CD8-positive, alpha-beta memory T cell (primary cell): Measurements from ENCODE around the gene KLHDC7B. TPM values are rescaled to one million over a fixed set of nuclear protein-coding genes. Genes with fewer than 3 reads are reported as not detected.
"Not testable (repeated sequence)": the region's sequence is repeated elsewhere in the genome, so short reads cannot be mapped to it uniquely, and the experiment has no call there.

Experiments used
- CTCF ChIA-PET: fragments of 350-600 bp; sonication (Branson Sonifier 250); formaldehyde crosslinking; loops from one replicate; lab custom pipeline; 2021; ENCODE audit warnings: antibody characterized with exemption; lab: Charles Lee
- POLR2A ChIA-PET: fragments of 350-600 bp; sonication (Branson Sonifier 250); formaldehyde crosslinking; loops from one replicate; lab custom pipeline; 2021; ENCODE audit warnings: antibody characterized with exemption; lab: Charles Lee
- DNase-seq, 5 donors: peaks; one replicate each; pipeline versions ENCODE4 v3.0.0 to v3.0.0-alpha.2; 2020 to 2022; ENCODE audit warnings: mixed read lengths in 1 of 5
- H3K27ac ChIP-seq: one replicate; pipeline ENCODE4 v1.7.0; 2013; ENCODE audit warnings: low read depth, mild to moderate bottlenecking, low read length, moderate library complexity
- H3K27me3 ChIP-seq: 2 replicates; pipeline ENCODE4 v1.7.0; 2013; ENCODE audit warnings: low read length, mild to moderate bottlenecking; ENCODE audit not compliant: insufficient read depth, poor library complexity, severe bottlenecking
- H3K36me3 ChIP-seq: 2 replicates; pipeline ENCODE4 v1.7.0; 2013; ENCODE audit warnings: mild to moderate bottlenecking, low read length, moderate library complexity; ENCODE audit not compliant: insufficient read depth
- H3K4me1 ChIP-seq: 2 replicates; pipeline ENCODE4 v1.7.0; 2013; ENCODE audit warnings: mild to moderate bottlenecking, low read length, moderate library complexity; ENCODE audit not compliant: insufficient read depth
- H3K4me3 ChIP-seq: 2 replicates; pipeline ENCODE4 v1.7.0; 2013; ENCODE audit warnings: mild to moderate bottlenecking, low read length
- H3K9me3 ChIP-seq: 2 replicates; pipeline ENCODE4 v1.7.0; 2013; ENCODE audit warnings: mild to moderate bottlenecking, low read length
- H3K27ac Mint-ChIP-seq, 8 donors: one replicate each; pipeline ENCODE4 v1.8.0; 2020 to 2021; ENCODE audit warnings: mixed read lengths in 8 of 8, mild to moderate bottlenecking in 6 of 8, inconsistent platforms in 3 of 8, moderate library complexity in 3 of 8
- H3K27me3 Mint-ChIP-seq, 2 donors: one replicate each; pipeline ENCODE4 v1.8.0; 2020 to 2021; ENCODE audit warnings: mixed read lengths in 2 of 2, mild to moderate bottlenecking in 1 of 2, moderate library complexity in 1 of 2
- H3K36me3 Mint-ChIP-seq, 3 donors: one replicate each; pipeline ENCODE4 v1.8.0; 2020 to 2021; ENCODE audit warnings: mixed read lengths in 3 of 3, inconsistent platforms in 1 of 3, mild to moderate bottlenecking in 1 of 3
- H3K4me1 Mint-ChIP-seq, 3 donors: one replicate each; pipeline ENCODE4 v1.8.0; 2020 to 2021; ENCODE audit warnings: mixed read lengths in 3 of 3, inconsistent platforms in 1 of 3, mild to moderate bottlenecking in 1 of 3
- H3K4me3 Mint-ChIP-seq, 7 donors: one replicate each; pipeline ENCODE4 v1.8.0; 2020 to 2021; ENCODE audit warnings: mixed read lengths in 7 of 7, mild to moderate bottlenecking in 6 of 7, moderate library complexity in 4 of 7, inconsistent platforms in 2 of 7
- H3K9me3 Mint-ChIP-seq, 5 donors: one replicate each; pipeline ENCODE4 v1.8.0; 2020 to 2022; ENCODE audit warnings: mixed read lengths in 5 of 5, mild to moderate bottlenecking in 3 of 5, moderate library complexity in 2 of 5, inconsistent platforms in 1 of 5
- polyA plus RNA-seq: library from polyadenylated mRNA; unstranded; fragments of 300-500 nt; fragmentation: Illumina TruSeq; gene quantifications from one replicate; pipeline ENCODE4 v1.2.3, GENCODE V29; 2021
- total RNA-seq, 2 experiments: library from RNA; stranded (reverse); gene quantifications; one replicate each; pipeline ENCODE4 v1.2.3, GENCODE V29; 2021

The KLHDC7B gene
- total and polyA plus RNA-seq, 3 experiments from 2014 or later, result 5.1 to 8.1 (median 6.2) TPM

DNA sequence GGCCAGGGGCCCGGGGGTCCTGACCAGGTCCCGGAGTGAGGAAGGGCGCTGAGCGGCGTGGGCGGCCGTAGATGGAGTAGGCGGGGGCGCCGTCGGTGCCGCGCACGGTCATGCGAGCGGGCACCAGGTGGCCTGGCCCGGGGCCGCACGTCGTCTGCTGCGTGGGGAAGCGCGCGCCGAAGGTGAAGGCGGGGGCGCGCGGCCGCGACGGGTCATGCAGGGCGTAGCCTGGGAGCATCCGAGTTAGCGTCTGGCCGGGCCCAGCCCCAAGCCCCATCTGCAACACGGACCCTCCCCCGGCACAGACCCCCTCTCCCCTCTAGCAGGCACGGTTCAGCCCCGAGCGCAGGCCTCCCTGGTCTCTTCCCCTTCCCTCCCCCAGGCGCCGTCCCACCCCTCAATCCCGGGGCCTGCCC lies 14.1 kb upstream of the KLHDC7B start:
- Mint-ChIP-seq H3K4me3 (peak overlapping the region; percentile 90 to 94 (median 92)), H3K27me3 (no peaks in the 10 kb centered on the region), H3K27ac (peak overlapping the region; percentile 96 to 99 (median 98)), H3K4me1 (peaks cover 22 to 34% (median 26%) of the 10 kb centered on the region in 3 donors), H3K9me3 (no peaks in the 10 kb centered on the region), H3K36me3 (peaks cover 0 to 1% (median 0%) of the 10 kb centered on the region in 3 donors)
- no peaks in the 10 kb centered on the region for H3K36me3 ChIP-seq
- peaks cover 20% of the 10 kb centered on the region for H3K4me1 ChIP-seq
- H3K27me3 ChIP-seq, result no peaks in the 10 kb centered on the region
- H3K27ac ChIP-seq, result peak overlapping the region; percentile 92
- peak overlapping the region; percentile 84 for H3K4me3 ChIP-seq
- H3K9me3 ChIP-seq, result no peaks in the 10 kb centered on the region
- ChIA-PET POLR2A (interaction anchor here (0.9 to 1.7 kb wide), 4 partner anchors 13 to 89 kb away, joined by 3 to 8 read pairs (median 5); partner anchors contain the start of gene SYCE3), CTCF (interaction anchor here (1.1 to 1.5 kb wide), 2 partner anchors 9 to 16 kb away, joined by 3 read pairs; no protein-coding TSS in a partner anchor)
- peak in 4 of 5 donors; percentile 49 to 79 (median 55) for DNase-seq

DNA sequence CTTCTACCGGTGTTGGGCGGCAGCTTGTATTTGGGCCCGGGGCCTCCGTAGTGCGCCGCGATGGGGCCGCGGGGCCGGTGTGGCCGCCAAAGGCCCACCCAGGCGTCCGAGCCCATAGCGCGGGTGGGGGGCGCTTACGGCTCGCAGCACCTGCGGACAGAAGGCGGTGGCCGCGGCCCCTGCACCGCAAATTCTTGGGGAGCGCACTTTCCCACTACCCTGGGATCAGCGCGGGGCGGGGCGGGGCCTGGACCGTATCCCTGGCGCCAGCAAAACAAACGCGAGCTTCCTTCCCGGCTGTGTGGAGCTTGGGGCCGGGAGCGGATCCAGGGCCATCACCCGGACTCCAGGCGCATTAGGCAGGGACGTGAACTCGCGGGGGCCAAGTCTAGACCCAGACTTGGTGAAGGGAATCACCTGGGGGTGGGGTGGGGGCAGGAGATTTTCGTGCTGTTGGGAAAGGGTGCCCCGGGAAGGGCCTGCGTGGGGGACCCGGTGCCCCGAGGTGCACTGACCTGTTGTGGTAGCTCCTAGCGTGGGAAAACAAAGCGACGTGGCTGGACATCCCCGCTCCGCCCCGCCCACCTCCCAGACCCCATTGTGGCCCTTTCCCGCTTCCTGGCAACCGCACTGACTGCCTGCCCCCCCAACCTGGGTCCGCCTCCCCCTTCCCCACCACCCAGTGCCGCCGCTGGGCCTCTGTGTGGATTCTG lies 13.6 kb upstream of the KLHDC7B start:
- Histone ChIP-seq H3K9me3 (no peaks in the 10 kb centered on the region), H3K36me3 (no peaks in the 10 kb centered on the region), H3K4me3 (peak overlapping the region; percentile 84), H3K4me1 (peaks cover 15% of the 10 kb centered on the region), H3K27me3 (no peaks in the 10 kb centered on the region), H3K27ac (peak overlapping the region; percentile 92)
- CTCF ChIA-PET, result interaction anchor here (1.1 to 1.5 kb wide), 2 partner anchors 8 to 16 kb away, joined by 3 read pairs; no protein-coding TSS in a partner anchor
- peak in 1 of 5 donors; percentile 50 for DNase-seq
- Mint-ChIP-seq H3K4me3 (peak overlapping the region; percentile 71 to 94 (median 92)), H3K27me3 (no peaks in the 10 kb centered on the region), H3K36me3 (peaks cover 0 to 1% (median 0%) of the 10 kb centered on the region in 3 donors), H3K27ac (peak overlapping the region; percentile 65 to 99 (median 98)), H3K4me1 (peaks cover 19 to 29% (median 21%) of the 10 kb centered on the region in 3 donors), H3K9me3 (no peaks in the 10 kb centered on the region)
- POLR2A ChIA-PET, result interaction anchor here (0.7 to 1.7 kb wide), 6 partner anchors 13 to 281 kb away, joined by 3 to 8 read pairs (median 4); partner anchors contain the start of genes HDAC10 and SYCE3

DNA sequence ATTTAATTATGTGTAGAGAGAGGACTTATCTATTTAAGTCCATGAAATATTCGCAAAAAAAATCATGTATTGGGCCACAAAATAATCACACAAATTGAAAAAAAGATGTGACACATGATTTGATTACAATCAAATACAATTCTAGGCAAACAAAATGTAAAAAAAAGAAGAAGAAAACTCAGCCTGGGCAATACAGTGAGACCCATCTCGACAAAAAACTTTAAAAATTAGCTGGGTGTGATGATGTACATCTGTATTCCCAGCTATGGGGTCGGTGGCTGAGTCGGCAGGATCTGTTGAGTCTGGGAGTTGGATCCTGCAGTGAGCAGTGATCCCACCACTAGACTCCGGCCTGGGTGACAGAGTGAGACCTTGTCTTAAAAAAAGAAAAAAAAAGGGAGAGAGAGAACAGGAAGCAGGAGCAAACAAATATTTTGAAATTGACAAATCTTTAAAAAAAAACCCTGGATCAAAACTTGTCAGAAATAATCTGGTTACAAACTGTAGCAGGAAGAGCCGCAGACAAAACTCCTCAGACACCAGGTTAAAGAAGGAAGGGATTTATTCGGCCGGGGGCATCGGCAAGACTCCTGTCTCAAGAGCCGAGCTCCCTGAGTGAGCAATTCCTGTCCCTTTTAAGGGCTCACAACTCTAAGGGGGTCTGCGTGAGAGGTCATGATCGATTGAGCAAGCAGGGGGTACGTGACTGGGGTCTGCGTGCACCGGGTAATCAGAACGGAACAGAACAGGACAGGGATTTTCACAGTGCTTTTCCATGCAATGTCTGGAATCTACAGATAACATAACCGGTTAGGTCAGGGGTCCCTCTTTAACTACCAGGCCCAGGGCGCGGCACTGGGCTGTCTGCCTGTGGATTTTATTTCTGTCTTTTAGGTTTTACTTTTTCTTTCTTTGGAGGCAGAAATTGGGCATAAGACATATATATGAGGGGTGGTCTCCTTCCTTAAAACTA lies 12.6 kb upstream of the KLHDC7B start:
- CTCF ChIA-PET, result interaction anchor here (1.5 to 3.3 kb wide), 2 partner anchors 7 kb away, joined by 3 to 26 read pairs; partner anchors contain the start of gene SCO2
- peak overlapping the region; percentile 75 to 99 (median 88) for H3K27ac Mint-ChIP-seq
- peak overlapping the region in 6 of 7 donors; percentile 34 to 77 (median 68) for H3K4me3 Mint-ChIP-seq
- Histone ChIP-seq H3K4me3 (no peak overlapping the region), H3K4me1 (peaks cover 13% of the 10 kb centered on the region), H3K9me3 (no peaks in the 10 kb centered on the region), H3K27me3 (no peaks in the 10 kb centered on the region), H3K27ac (peak overlapping the region; percentile 16), H3K36me3 (no peaks in the 10 kb centered on the region)
- peaks cover 0 to 2% of the 10 kb centered on the region in 2 donors for H3K27me3 Mint-ChIP-seq
- POLR2A ChIA-PET, result interaction anchor here (1.0 kb wide), 1 partner anchor 282 kb away, joined by 3 read pairs; the partner anchor contains the start of gene HDAC10
- H3K4me1 Mint-ChIP-seq, result peaks cover 13 to 23% (median 19%) of the 10 kb centered on the region in 3 donors
- no peaks in the 10 kb centered on the region for H3K9me3 Mint-ChIP-seq
- H3K36me3 Mint-ChIP-seq, result peaks cover 0 to 1% (median 0%) of the 10 kb centered on the region in 3 donors
- DNase-seq, result peak in 1 of 5 donors; percentile 29

DNA sequence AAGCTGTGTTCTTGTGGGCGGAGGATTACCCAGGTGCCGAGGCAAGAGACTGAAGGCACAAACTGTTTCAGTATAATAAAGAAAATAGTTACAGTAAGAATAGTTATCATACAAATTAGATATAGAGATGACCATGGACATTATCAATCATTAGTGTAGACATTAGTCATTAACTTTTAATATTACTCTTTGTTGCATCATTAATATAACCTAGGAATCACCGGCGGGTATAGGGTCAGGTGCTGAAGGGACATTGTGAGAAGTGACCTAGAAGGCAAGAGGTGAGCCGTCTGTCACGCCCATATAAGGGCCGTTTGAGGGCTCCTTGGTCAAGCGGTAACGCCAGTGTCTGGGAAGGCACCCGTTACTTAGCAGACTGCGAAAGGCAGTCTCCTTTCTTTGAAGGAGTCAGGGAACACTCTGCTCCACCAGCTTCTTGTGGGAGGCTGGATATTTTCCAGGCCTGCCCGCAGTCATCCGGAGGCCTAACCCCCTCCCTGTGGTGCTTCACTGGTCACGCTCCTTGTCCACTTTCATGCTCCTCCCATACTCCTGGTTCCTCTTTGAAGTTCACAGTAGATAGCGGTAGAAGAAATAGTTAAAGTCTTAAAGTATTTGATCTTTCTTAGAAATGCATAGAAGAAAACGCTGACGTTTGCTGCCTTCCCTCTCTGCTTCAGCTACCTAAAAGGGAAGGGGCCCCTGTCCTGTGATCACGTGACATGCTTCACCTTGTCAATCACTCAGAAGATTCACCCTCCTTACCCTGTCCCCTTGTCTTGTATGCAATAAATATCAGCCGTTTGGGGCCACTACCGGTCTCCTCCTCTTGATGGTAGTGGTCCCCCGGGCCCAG lies 11.6 kb upstream of the KLHDC7B start:
- peaks cover 13 to 21% (median 18%) of the 10 kb centered on the region in 3 donors for H3K4me1 Mint-ChIP-seq
- CTCF ChIA-PET, result interaction anchor here (3.3 to 6.5 kb wide), 2 partner anchors 8 to 15 kb away, joined by 26 to 47 read pairs; partner anchors contain the start of gene SCO2
- H3K27me3 ChIP-seq, H3K4me3 ChIP-seq, H3K36me3 ChIP-seq, H3K9me3 ChIP-seq, H3K9me3 Mint-ChIP-seq, H3K36me3 Mint-ChIP-seq, H3K27me3 Mint-ChIP-seq, POLR2A ChIA-PET: not testable (repeated sequence)
- H3K4me3 Mint-ChIP-seq, result peak overlapping the region in 2 of 7 donors; percentile 54 to 73
- peak overlapping the region in 6 of 8 donors; percentile 26 to 99 (median 76) for H3K27ac Mint-ChIP-seq
- Histone ChIP-seq H3K4me1 (peaks cover 19% of the 10 kb centered on the region), H3K27ac (peak overlapping the region; percentile 65)
- peak in 1 of 5 donors; percentile 21 for DNase-seq

DNA sequence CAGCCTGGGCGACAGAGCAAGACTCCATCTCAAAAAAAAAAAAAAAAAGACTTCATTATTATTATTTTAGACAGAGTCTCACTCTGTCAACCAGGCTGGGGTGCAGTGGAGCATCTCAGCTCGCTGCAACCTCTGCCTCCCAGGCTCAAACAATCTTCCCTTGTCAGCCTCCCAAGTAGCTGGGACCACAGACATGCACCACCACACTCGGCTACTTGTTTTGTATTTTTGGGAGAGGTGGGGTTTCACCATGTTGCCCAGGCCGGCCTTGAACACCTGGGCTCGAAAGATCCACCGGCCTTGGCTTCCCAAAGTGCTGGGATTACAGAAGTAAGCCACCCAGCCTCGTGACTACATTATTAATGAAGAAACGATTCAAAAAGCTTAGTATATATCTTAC lies 10.6 kb upstream of the KLHDC7B start:
- Mint-ChIP-seq H3K27ac (no peak overlapping the region), H3K4me3 (no peak overlapping the region)
- H3K4me1 ChIP-seq, result peaks cover 27% of the 10 kb centered on the region

DNA sequence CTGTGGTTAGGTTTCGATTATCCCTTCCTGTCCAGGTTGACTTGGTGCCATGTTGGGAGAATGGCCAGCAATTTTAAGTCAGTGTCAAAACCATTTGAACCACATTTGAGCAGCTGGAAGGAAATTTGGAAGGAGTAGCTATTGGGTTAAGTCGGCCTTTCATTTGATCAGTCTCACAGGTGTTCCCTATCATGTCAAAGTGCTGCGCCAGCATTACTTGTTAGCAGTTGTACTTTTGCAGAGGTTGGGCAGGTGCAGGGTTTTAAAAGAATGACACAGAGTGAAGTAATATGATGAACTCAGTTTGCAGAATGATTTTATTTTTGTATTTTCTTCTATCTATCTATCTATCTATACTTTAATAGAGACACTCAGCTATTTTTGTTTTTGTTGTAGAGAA lies 9.5 kb upstream of the KLHDC7B start:
- H3K36me3 Mint-ChIP-seq, result no peaks in the 10 kb centered on the region
- H3K4me3 Mint-ChIP-seq, result no peak overlapping the region
- H3K9me3 Mint-ChIP-seq, result no peaks in the 10 kb centered on the region
- Histone ChIP-seq H3K4me3 (no peak overlapping the region), H3K9me3 (no peaks in the 10 kb centered on the region), H3K27me3 (no peaks in the 10 kb centered on the region), H3K36me3 (no peaks in the 10 kb centered on the region), H3K27ac (no peak overlapping the region), H3K4me1 (peaks cover 21% of the 10 kb centered on the region)
- peaks cover 0 to 2% of the 10 kb centered on the region in 2 donors for H3K27me3 Mint-ChIP-seq
- no peak for DNase-seq
- H3K4me1 Mint-ChIP-seq, result peaks cover 28 to 37% (median 35%) of the 10 kb centered on the region in 3 donors
- ChIA-PET POLR2A (no interaction called here), CTCF (interaction anchor here (0.6 to 6.5 kb wide), 6 partner anchors 9 to 85 kb away, joined by 3 to 47 read pairs (median 3); partner anchors contain the start of genes SCO2 and SYCE3)
- no peak overlapping the region for H3K27ac Mint-ChIP-seq

More for the DNA sequence above, 10.6 kb upstream of the KLHDC7B start:
- ChIA-PET CTCF (interaction anchor here (1.1 to 6.5 kb wide), 5 partner anchors 9 to 86 kb away, joined by 3 to 47 read pairs (median 4); partner anchors contain the start of genes SCO2 and SYCE3), POLR2A (interaction anchor here (0.6 kb wide), 1 partner anchor 27 kb away, joined by 3 read pairs; the partner anchor contains the start of gene LMF2)
- no peaks in the 10 kb centered on the region for H3K36me3 ChIP-seq
- H3K27me3 ChIP-seq, result no peaks in the 10 kb centered on the region
- no peak overlapping the region for H3K27ac ChIP-seq
- Mint-ChIP-seq H3K36me3 (peaks cover 0 to 1% (median 0%) of the 10 kb centered on the region in 3 donors), H3K4me1 (peaks cover 23 to 30% (median 28%) of the 10 kb centered on the region in 3 donors), H3K9me3 (no peaks in the 10 kb centered on the region), H3K27me3 (peaks cover 0 to 2% of the 10 kb centered on the region in 2 donors)
- peak in 1 of 5 donors; percentile 20 for DNase-seq
- H3K4me3 ChIP-seq, result no peak overlapping the region
- no peaks in the 10 kb centered on the region for H3K9me3 ChIP-seq
